ENCODE measurements around the gene GALNTL6.

The GALNTL6 gene

GRCh38 chr4:171993247-171993646, 180.0 kb downstream of the GALNTL6 start:
- Mint-ChIP-seq H3K27ac (no peak overlapping the region), H3K9me3 (no peaks in the 10 kb centered on the region), H3K4me1 (ENCODE audit: low read depth) (no peaks in the 10 kb centered on the region), H3K36me3 (ENCODE audit: low read depth) (no peaks in the 10 kb centered on the region), H3K27me3 (ENCODE audit: low read depth) (no peaks in the 10 kb centered on the region), H3K4me3 (no peak overlapping the region)

- Mint-ChIP-seq H3K36me3 (ENCODE audit: low read depth) (no peaks in the 10 kb centered on the region), H3K4me1 (ENCODE audit: low read depth) (no peaks in the 10 kb centered on the region), H3K27ac (no peak overlapping the region), H3K9me3 (no peaks in the 10 kb centered on the region), H3K4me3 (no peak overlapping the region), H3K27me3 (ENCODE audit: low read depth) (no peaks in the 10 kb centered on the region)
Measured at GRCh38 chr4:172007889-172008288, 194.7 kb downstream of the GALNTL6 start.

GRCh38 chr4:172009446-172010230, 196.4 kb downstream of the GALNTL6 start:
- Mint-ChIP-seq H3K36me3 (ENCODE audit: low read depth) (no peaks in the 10 kb centered on the region), H3K9me3 (peaks cover 3% of the 10 kb centered on the region), H3K4me3 (no peak overlapping the region), H3K4me1 (ENCODE audit: low read depth) (no peaks in the 10 kb centered on the region), H3K27me3 (ENCODE audit: low read depth) (no peaks in the 10 kb centered on the region), H3K27ac (no peak overlapping the region)

DNA sequence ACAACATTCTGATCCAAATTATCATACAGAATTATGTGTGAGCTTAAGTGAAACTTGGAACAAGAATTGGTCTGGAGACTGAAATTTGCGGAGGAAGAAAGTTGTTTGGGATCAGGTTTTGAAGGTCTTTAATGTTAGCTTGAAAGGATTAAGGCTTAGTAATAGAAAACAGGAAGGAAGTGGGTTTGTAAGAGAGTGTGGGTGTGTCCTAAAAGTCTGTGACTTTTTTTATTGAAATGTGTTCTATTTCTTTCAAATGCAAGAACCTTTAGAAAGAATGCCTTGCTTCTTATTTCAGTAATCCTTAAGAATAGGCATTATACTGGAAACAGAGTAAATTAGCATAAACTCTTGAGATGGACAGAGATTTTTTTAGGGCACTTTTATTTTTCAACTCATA, 198.0 kb downstream of the GALNTL6 start:
- no peaks in the 10 kb centered on the region for H3K27me3 Mint-ChIP-seq (ENCODE audit: low read depth)
- H3K36me3 Mint-ChIP-seq (ENCODE audit: low read depth): no peaks in the 10 kb centered on the region
- H3K27ac Mint-ChIP-seq: no peak overlapping the region
- H3K4me1 Mint-ChIP-seq (ENCODE audit: low read depth): no peaks in the 10 kb centered on the region
- peaks cover 3% of the 10 kb centered on the region for H3K9me3 Mint-ChIP-seq
- H3K4me3 Mint-ChIP-seq: no peak overlapping the region

- Mint-ChIP-seq H3K4me3 (no peak overlapping the region), H3K36me3 (ENCODE audit: low read depth) (no peaks in the 10 kb centered on the region), H3K27me3 (ENCODE audit: low read depth) (no peaks in the 10 kb centered on the region), H3K27ac (no peak overlapping the region), H3K9me3 (peaks cover 3% of the 10 kb centered on the region), H3K4me1 (ENCODE audit: low read depth) (no peaks in the 10 kb centered on the region)
Measured at GRCh38 chr4:172018358-172018757, 205.2 kb downstream of the GALNTL6 start.

GRCh38 chr4:172035562-172035961, 222.4 kb downstream of the GALNTL6 start:
- Mint-ChIP-seq H3K27me3 (ENCODE audit: low read depth) (no peaks in the 10 kb centered on the region), H3K36me3 (ENCODE audit: low read depth) (no peaks in the 10 kb centered on the region), H3K9me3 (no peaks in the 10 kb centered on the region), H3K27ac (no peak overlapping the region), H3K4me1 (ENCODE audit: low read depth) (no peaks in the 10 kb centered on the region), H3K4me3 (no peak overlapping the region)

DNA sequence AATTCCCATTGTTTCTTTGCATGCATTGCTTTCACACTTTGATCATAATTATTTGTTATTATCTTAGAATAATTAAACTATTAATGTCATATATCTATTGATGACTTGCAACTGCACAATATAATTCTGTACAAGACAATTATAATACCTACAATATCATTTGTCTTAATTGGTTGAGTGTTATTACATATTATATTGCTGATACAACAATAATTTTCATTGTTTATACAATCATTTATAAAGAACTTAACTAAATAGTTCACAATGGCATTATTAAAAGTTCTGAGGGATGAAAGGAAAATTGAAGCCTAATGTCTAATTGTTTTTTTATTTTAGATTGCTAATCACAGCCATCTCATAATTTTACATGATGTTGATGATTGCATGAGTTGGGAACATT, 227.6 kb downstream of the GALNTL6 start:
- Mint-ChIP-seq H3K4me3 (no peak overlapping the region), H3K27me3 (ENCODE audit: low read depth) (no peaks in the 10 kb centered on the region), H3K4me1 (ENCODE audit: low read depth) (no peaks in the 10 kb centered on the region), H3K9me3 (no peaks in the 10 kb centered on the region), H3K27ac (no peak overlapping the region), H3K36me3 (ENCODE audit: low read depth) (no peaks in the 10 kb centered on the region)

DNA sequence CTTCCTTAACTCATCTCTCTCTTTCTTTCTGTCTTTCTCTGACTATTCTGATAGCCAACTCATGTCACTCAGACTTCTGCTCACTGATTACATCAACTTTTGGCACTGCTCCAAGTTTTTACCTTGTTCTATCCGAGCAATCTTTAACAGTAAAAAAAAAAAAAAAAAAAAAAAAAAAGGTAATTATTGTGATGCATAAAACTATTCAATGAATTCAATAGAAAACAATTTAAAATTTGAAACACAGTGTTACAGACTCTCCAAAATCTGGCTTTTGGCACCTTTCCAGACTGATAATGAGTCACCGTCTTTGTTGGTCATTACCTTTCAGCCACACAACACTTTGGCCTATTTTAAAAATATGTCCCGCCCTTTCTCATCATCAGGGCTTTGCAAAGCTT, 229.5 kb downstream of the GALNTL6 start:
- H3K36me3 Mint-ChIP-seq (ENCODE audit: low read depth): no peaks in the 10 kb centered on the region
- no peaks in the 10 kb centered on the region for H3K27me3 Mint-ChIP-seq (ENCODE audit: low read depth)
- no peaks in the 10 kb centered on the region for H3K4me1 Mint-ChIP-seq (ENCODE audit: low read depth)
- no peaks in the 10 kb centered on the region for H3K9me3 Mint-ChIP-seq
- no peak overlapping the region for H3K27ac Mint-ChIP-seq
- H3K4me3 Mint-ChIP-seq: no peak overlapping the region

- Mint-ChIP-seq H3K27ac (no peak overlapping the region), H3K27me3 (ENCODE audit: low read depth) (no peaks in the 10 kb centered on the region), H3K36me3 (ENCODE audit: low read depth) (no peaks in the 10 kb centered on the region), H3K4me3 (no peak overlapping the region), H3K4me1 (ENCODE audit: low read depth) (no peaks in the 10 kb centered on the region), H3K9me3 (no peaks in the 10 kb centered on the region)
Measured at GRCh38 chr4:172045981-172046380, 232.8 kb downstream of the GALNTL6 start.

GRCh38 chr4:172048666-172049065, 235.5 kb downstream of the GALNTL6 start:
- Mint-ChIP-seq H3K36me3 (ENCODE audit: low read depth) (no peaks in the 10 kb centered on the region), H3K4me1 (ENCODE audit: low read depth) (no peaks in the 10 kb centered on the region), H3K9me3 (peaks cover 3% of the 10 kb centered on the region), H3K4me3 (no peak overlapping the region), H3K27ac (no peak overlapping the region), H3K27me3 (ENCODE audit: low read depth) (no peaks in the 10 kb centered on the region)

- Mint-ChIP-seq H3K4me1 (ENCODE audit: low read depth) (no peaks in the 10 kb centered on the region), H3K27ac (no peak overlapping the region), H3K9me3 (peaks cover 3% of the 10 kb centered on the region), H3K36me3 (ENCODE audit: low read depth) (no peaks in the 10 kb centered on the region), H3K27me3 (ENCODE audit: low read depth) (no peaks in the 10 kb centered on the region), H3K4me3 (no peak overlapping the region)
Measured at GRCh38 chr4:172050911-172051310, 237.7 kb downstream of the GALNTL6 start.

- Mint-ChIP-seq H3K9me3 (peaks cover 3% of the 10 kb centered on the region), H3K27ac (no peak overlapping the region), H3K36me3 (ENCODE audit: low read depth) (no peaks in the 10 kb centered on the region), H3K4me1 (ENCODE audit: low read depth) (no peaks in the 10 kb centered on the region), H3K4me3 (no peak overlapping the region), H3K27me3 (ENCODE audit: low read depth) (no peaks in the 10 kb centered on the region)
Measured at GRCh38 chr4:172055046-172055445, 241.8 kb downstream of the GALNTL6 start.

GRCh38 chr4:172055498-172055897, 242.3 kb downstream of the GALNTL6 start:
- Mint-ChIP-seq H3K27me3 (ENCODE audit: low read depth) (no peaks in the 10 kb centered on the region), H3K4me3 (no peak overlapping the region), H3K27ac (no peak overlapping the region), H3K9me3 (peaks cover 3% of the 10 kb centered on the region), H3K4me1 (ENCODE audit: low read depth) (no peaks in the 10 kb centered on the region), H3K36me3 (ENCODE audit: low read depth) (no peaks in the 10 kb centered on the region)

DNA sequence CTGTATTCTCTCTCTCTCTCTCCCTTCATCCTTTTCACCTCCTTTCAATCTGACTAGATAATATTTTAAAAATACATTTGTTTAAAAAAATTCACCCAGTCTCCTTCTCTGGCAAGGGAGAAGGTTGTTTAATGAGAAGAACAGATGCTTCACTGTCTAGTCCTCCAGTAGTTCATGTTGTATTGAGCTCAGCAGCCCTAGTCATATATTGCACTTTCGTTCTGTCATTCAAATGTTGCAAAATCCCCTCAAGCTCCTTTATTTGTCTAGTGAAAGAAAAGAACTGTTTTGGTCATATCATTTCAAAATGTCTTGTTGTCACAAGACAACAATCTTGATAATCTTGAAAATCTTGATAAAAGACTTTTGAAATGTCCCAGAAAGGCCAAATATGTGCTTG, 248.0 kb downstream of the GALNTL6 start:
- Mint-ChIP-seq H3K36me3 (ENCODE audit: low read depth) (no peaks in the 10 kb centered on the region), H3K4me1 (ENCODE audit: low read depth) (no peaks in the 10 kb centered on the region), H3K27ac (no peak overlapping the region), H3K27me3 (ENCODE audit: low read depth) (no peaks in the 10 kb centered on the region), H3K4me3 (no peak overlapping the region), H3K9me3 (no peaks in the 10 kb centered on the region)

- no peaks in the 10 kb centered on the region for H3K36me3 Mint-ChIP-seq (ENCODE audit: low read depth)
- no peaks in the 10 kb centered on the region for H3K27me3 Mint-ChIP-seq (ENCODE audit: low read depth)
- no peaks in the 10 kb centered on the region for H3K4me1 Mint-ChIP-seq (ENCODE audit: low read depth)
- H3K27ac Mint-ChIP-seq: no peak overlapping the region
- H3K9me3 Mint-ChIP-seq: no peaks in the 10 kb centered on the region
- no peak overlapping the region for H3K4me3 Mint-ChIP-seq
Measured at GRCh38 chr4:172068506-172068905, 255.3 kb downstream of the GALNTL6 start.

DNA sequence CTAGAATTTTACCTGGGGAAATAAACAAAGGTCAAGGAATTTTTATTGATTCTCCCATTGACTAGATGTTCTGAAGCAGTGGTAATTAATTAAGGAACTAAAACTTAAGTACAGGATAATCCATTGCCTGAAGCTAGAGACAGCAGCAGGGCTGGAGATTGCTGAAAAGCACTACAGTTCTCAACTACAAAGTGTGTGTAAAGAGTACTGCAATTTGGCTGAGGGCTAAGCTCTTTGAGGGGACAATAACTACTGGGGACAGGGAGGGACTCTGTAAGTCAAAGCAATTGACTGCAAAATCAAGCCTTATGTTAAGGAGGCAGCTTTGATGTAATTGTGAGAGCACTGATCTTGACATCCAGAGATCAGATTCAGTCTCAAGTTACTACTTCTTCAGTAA, 260.4 kb downstream of the GALNTL6 start:
- Mint-ChIP-seq H3K4me1 (ENCODE audit: low read depth) (no peaks in the 10 kb centered on the region), H3K27ac (no peak overlapping the region), H3K9me3 (no peaks in the 10 kb centered on the region), H3K27me3 (ENCODE audit: low read depth) (no peaks in the 10 kb centered on the region), H3K4me3 (no peak overlapping the region), H3K36me3 (ENCODE audit: low read depth) (no peaks in the 10 kb centered on the region)
